Suprapubic skin (tissue), 4 donors: ENCODE data around the gene PRR23B. TPM values are rescaled to one million over a fixed set of nuclear protein-coding genes. Genes with fewer than 3 reads are reported as not detected.

Source experiments
- DNase-seq, 2 donors: peaks; one replicate each; pipeline ENCODE4 v3.0.0-alpha.2; 2019; ENCODE audit warnings: low spot score in 2 of 2
- H3K27ac ChIP-seq: fragments of 200-600 bp; sonication (generic); one replicate; pipeline ENCODE4 v1.5.1; 2019
- H3K27me3 ChIP-seq: fragments of 200-600 bp; sonication (generic); one replicate; pipeline ENCODE4 v1.5.1; 2019
- H3K36me3 ChIP-seq: fragments of 200-600 bp; sonication (generic); one replicate; pipeline ENCODE4 v1.5.1; 2019
- H3K4me1 ChIP-seq: fragments of 200-600 bp; sonication (generic); one replicate; pipeline ENCODE4 v1.5.1; 2019
- H3K4me3 ChIP-seq: fragments of 200-600 bp; sonication (generic); one replicate; pipeline ENCODE4 v1.5.1; 2019; ENCODE audit warnings: mild to moderate bottlenecking
- H3K9me3 ChIP-seq: fragments of 200-600 bp; sonication (generic); one replicate; pipeline ENCODE4 v1.5.1; 2019
- CTCF ChIP-seq, 2 donors: fragments of 200-600 bp in 1 of 2; fragments of 450-650 bp in 1 of 2; sonication (generic) in 1 of 2; IDR thresholded peaks; one replicate each; pipeline ENCODE4 v1.5.1; 2016 to 2019; ENCODE audit warnings: antibody characterized with exemption in 2 of 2, mild to moderate bottlenecking in 1 of 2, moderate library complexity in 1 of 2
- EP300 ChIP-seq: sonication (generic); formaldehyde crosslinking; IDR thresholded peaks from one replicate; pipeline ENCODE4 v1.6.1; 2017; ENCODE audit warnings: antibody characterized with exemption
- POLR2A ChIP-seq, 2 donors: fragments of 450-650 bp; IDR thresholded peaks; one replicate each; pipeline ENCODE4 v1.6.1; 2017; ENCODE audit warnings: antibody characterized with exemption in 2 of 2, mild to moderate bottlenecking in 2 of 2, moderate library complexity in 2 of 2
- POLR2AphosphoS5 ChIP-seq, 3 donors: sonication (generic); formaldehyde crosslinking; IDR thresholded peaks; one replicate each; pipeline ENCODE4 v1.6.1; 2017; ENCODE audit warnings: antibody characterized with exemption in 3 of 3
- WGBS: methylation state at CpG from one replicate; pipeline ENCODE4 v1.1.5; 2018; 5-methylcytosine and 5-hydroxymethylcytosine counted together
- total RNA-seq, 4 donors: library from RNA; depleted of rRNA; stranded (reverse); fragments of >200 nt; gene quantifications; one replicate each; pipeline ENCODE4 v1.1.0, GENCODE V29; 2016

The PRR23B gene
- total RNA-seq, 4 donors from 2014 or later: not detected

- WGBS: 97% methylated on average over 5 of the region's 5 CpGs
Measured at GRCh38 chr3:138972941-138973340, 47.8 kb downstream of the PRR23B start.

GRCh38 chr3:138971766-138972320 is 48.9 kb downstream of the PRR23B start:
- H3K36me3 ChIP-seq: no peaks in the 10 kb centered on the region
- no peak overlapping the region for H3K4me3 ChIP-seq
- no peaks in the 10 kb centered on the region for H3K4me1 ChIP-seq
- DNase-seq: no peak
- peaks cover 10% of the 10 kb centered on the region for H3K27me3 ChIP-seq
- H3K9me3 ChIP-seq: no peaks in the 10 kb centered on the region
- WGBS: 84% methylated on average over 6 of the region's 6 CpGs
- TF ChIP-seq POLR2AphosphoS5 (IDR thresholded peaks at IDR 0.05) (no peak), POLR2A (IDR thresholded peaks at IDR 0.05) (no peak), EP300 (no peak), CTCF (IDR thresholded peaks at IDR 0.05) (no peak)
- H3K27ac ChIP-seq: no peak overlapping the region

More at GRCh38 chr3:138972941-138973340, 47.8 kb downstream of the PRR23B start:
- no peaks in the 10 kb centered on the region for H3K9me3 ChIP-seq
- peaks cover 10% of the 10 kb centered on the region for H3K27me3 ChIP-seq
- no peak for DNase-seq
- TF ChIP-seq POLR2A (IDR thresholded peaks at IDR 0.05) (no peak), EP300 (no peak), CTCF (IDR thresholded peaks at IDR 0.05) (no peak), POLR2AphosphoS5 (IDR thresholded peaks at IDR 0.05) (no peak)
- no peaks in the 10 kb centered on the region for H3K36me3 ChIP-seq
- H3K4me3 ChIP-seq: no peak overlapping the region
- H3K27ac ChIP-seq: no peak overlapping the region
- H3K4me1 ChIP-seq: no peaks in the 10 kb centered on the region

Other genes with a start within 250 kb of the PRR23B start
- 10 to 100 TPM; 47.4 to 66.9 (median 53.2) TPM for gene PIK3CB, start 186.0 kb downstream of the PRR23B start, total RNA-seq
- gene FOXL2, start 73.8 kb downstream of the PRR23B start, total RNA-seq: under 1 TPM in 1 of 4 donors, not detected in 3; 0.30 TPM
- gene FOXL2NB, start 73.7 kb downstream of the PRR23B start, total RNA-seq: under 1 TPM in 1 of 4 donors, not detected in 3; 0.26 TPM
- not detected for gene PRR23A, start 14.7 kb downstream of the PRR23B start, total RNA-seq
- not detected for gene PRR23C, start 24.0 kb upstream of the PRR23B start, total RNA-seq